Fibroblast of villous mesenchyme (primary cell): ENCODE data around the gene VTN. TPM values are rescaled to one million over a fixed set of nuclear protein-coding genes. Genes with fewer than 3 reads are reported as not detected.

Experiments
- DNase-seq: peaks from one replicate; pipeline ENCODE4 v3.0.0-alpha.2; 2010; ENCODE audit warnings: low read depth
- H3K4me3 ChIP-seq: 2 replicates; pipeline ENCODE4 v1.5.1; 2011; ENCODE audit warnings: low read depth, mild to moderate bottlenecking, low read length
- total RNA-seq: library from RNA; depleted of rRNA; stranded (reverse); fragments of >200 nt; gene quantifications from 2 replicates; pipeline ENCODE4 v1.2.3, GENCODE V29; 2012
- TF ChIP-seq, protein P1 (sequence below): IDR thresholded peaks from 2 replicates; pipeline ENCODE4 v1.5.1; 2012; ENCODE audit warnings: low read depth, mild to moderate bottlenecking, low read length; ENCODE audit not compliant: insufficient read depth

Gene VTN
- total RNA-seq, 1 donor = 5.2 TPM

- TF ChIP-seq, protein P1, sequence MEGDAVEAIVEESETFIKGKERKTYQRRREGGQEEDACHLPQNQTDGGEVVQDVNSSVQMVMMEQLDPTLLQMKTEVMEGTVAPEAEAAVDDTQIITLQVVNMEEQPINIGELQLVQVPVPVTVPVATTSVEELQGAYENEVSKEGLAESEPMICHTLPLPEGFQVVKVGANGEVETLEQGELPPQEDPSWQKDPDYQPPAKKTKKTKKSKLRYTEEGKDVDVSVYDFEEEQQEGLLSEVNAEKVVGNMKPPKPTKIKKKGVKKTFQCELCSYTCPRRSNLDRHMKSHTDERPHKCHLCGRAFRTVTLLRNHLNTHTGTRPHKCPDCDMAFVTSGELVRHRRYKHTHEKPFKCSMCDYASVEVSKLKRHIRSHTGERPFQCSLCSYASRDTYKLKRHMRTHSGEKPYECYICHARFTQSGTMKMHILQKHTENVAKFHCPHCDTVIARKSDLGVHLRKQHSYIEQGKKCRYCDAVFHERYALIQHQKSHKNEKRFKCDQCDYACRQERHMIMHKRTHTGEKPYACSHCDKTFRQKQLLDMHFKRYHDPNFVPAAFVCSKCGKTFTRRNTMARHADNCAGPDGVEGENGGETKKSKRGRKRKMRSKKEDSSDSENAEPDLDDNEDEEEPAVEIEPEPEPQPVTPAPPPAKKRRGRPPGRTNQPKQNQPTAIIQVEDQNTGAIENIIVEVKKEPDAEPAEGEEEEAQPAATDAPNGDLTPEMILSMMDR = no peak
- DNase-seq = no peak
- H3K4me3 ChIP-seq = no peak overlapping the region
Observed at GRCh38 chr17:28402844-28403243, 32.7 kb upstream of the VTN start.

GRCh38 chr17:28402224-28402630, 32.1 kb upstream of the VTN start:
- TF ChIP-seq, protein P1 = no peak
- DNase-seq = no peak
- no peak overlapping the region for H3K4me3 ChIP-seq

DNA sequence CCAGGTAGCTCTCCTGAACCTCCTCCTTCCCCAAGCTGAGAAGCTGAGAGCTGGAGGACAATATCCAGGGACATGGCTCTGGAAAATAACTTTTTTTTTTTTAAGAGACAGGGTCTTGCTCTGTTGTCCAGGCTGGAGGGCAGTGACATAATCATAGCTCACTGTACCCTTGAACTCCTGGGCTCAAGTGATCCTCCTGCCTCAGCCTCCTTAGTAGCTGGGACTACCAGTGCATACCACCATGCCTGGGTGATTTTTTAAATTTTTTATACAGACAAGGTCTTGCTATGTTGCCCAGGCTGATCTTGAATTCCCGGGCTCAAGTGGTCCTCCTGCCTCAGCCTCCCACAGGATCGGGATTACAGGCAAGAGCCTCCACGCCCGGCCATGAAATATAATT, 29.7 kb upstream of the VTN start:
- TF ChIP-seq, protein P1 = no peak
- DNase-seq = no peak
- no peak overlapping the region for H3K4me3 ChIP-seq

GRCh38 chr17:28398280-28398981, 28.3 kb upstream of the VTN start:
- no peak for DNase-seq
- TF ChIP-seq, protein P1 = no peak

GRCh38 chr17:28397687-28398279, 27.7 kb upstream of the VTN start:
- DNase-seq = no peak
- no peak overlapping the region for H3K4me3 ChIP-seq
- TF ChIP-seq, protein P1 = no peak

More at GRCh38 chr17:28398280-28398981, 28.3 kb upstream of the VTN start:
- H3K4me3 ChIP-seq = no peak overlapping the region

DNA sequence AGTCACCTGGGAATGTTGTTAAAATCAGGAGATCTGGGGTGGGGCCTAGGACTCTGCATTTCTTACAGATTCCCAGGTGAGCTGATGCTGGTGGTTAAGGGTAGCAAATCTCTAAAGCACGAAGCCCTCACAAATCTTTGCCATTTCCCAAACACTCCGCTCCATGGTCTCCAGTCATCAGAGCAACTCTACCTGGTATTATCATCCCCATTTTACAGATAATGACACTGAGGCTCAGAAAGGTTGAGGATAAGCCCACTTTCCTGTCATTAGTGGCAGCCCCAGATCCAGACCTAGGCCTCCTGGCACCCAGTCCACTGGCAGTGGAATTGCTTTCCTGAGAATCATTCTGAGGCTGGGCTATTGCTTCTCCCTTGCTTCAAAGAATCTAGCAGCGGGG, 27.2 kb upstream of the VTN start:
- DNase-seq = no peak
- no peak overlapping the region for H3K4me3 ChIP-seq
- TF ChIP-seq, protein P1 = no peak
